ENCODE results near the gene PPP6R3.
A peak's percentile ranks its signal among the peaks of the same experiment; 100 is the strongest.

DNA sequence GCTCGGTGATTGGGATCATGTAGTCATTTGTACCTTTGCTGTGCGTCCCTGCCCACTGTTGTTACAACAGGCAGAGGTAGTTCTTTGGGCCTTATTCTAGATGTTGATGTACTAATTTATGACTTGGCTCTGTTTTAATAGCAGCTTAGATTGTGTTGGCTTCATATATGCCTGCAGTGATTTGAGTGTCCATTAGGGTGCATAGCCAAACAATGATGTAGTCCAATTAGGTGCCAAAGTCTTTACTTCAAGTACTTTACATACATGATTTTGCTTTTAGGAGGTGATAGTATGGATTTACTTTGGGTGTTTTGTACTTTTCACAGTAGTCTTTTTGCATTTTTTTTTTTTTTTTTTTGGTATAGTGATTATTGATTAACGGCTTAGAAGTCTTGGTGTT lies 46.4 kb downstream of the PPP6R3 start:
- TF ChIP-seq CTCF (conservative IDR thresholded peaks at IDR 0.05; ENCODE audit: low read depth, low read length) (peak; percentile 34), EZH2 (IDR thresholded peaks at IDR 0.05; ENCODE audit: borderline replicate concordance, low read depth, low read length, poor library complexity, severe bottlenecking) (no peak)
